ENCODE results near the gene ITSN1.

Gene ITSN1

DNA sequence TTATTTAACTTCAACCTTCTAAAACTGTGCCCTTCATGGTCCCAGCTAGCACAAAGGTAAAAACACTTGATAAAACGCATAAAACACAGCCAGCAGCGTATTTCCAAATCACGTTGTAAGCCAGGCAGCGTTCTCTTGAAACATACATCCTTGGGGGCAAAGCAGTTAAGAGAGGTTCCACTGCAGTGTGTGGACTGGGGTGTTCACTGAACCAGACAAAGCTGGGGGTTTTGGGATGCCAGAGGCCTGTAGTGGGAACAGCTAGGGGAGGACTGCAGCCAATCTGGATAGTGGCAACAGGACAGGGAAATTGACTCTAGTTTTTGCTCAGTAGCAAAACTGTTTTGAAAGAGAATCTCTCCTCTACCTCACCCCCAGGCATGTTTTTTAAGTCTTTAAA lies 294.8 kb downstream of the ITSN1 start:
- Histone ChIP-seq H3K36me3 (ENCODE audit: control insufficient read depth, insufficient read depth, low read length) (no peaks in the 10 kb centered on the region), H3K4me3 (replicated peaks; ENCODE audit: low read depth, low read length) (no peak overlapping the region), H3K27me3 (replicated peaks; ENCODE audit: control insufficient read depth, insufficient read depth, low read length) (no peaks in the 10 kb centered on the region)
- no peak for DNase-seq (ENCODE audit: extremely low read depth, insufficient read length)
- TF ChIP-seq CTCF (IDR thresholded peaks at IDR 0.05; ENCODE audit: insufficient read depth, low read length, poor library complexity, severe bottlenecking) = no peak

- DNase-seq (ENCODE audit: extremely low read depth, insufficient read length) = no peak
- Histone ChIP-seq H3K36me3 (ENCODE audit: control insufficient read depth, insufficient read depth, low read length) (no peaks in the 10 kb centered on the region), H3K4me3 (replicated peaks; ENCODE audit: low read depth, low read length) (no peak overlapping the region), H3K27me3 (replicated peaks; ENCODE audit: control insufficient read depth, insufficient read depth, low read length) (no peaks in the 10 kb centered on the region)
- TF ChIP-seq CTCF (IDR thresholded peaks at IDR 0.05; ENCODE audit: insufficient read depth, low read length, poor library complexity, severe bottlenecking) = no peak
These were observed 295.6 kb downstream of the ITSN1 start for GRCh38 chr21:33937931-33938339.

DNA sequence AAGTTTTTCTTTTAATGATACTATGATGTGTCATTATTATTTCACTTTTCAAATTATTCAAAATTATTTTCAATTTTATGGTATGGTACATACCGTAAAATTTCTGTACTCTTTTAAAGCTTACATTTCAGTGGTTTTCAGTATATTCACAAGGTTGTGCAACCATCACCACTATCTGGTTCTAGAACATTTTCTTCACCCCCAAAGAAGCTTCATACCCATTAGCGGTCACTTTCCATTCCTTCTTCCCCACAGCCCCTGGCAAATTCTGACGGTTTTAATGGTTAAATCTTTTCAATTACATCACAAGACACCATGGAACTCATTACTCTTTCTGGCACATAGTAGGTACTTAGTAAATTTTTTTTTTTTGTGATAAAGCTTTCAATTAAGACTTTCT lies 296.1 kb downstream of the ITSN1 start:
- no peak overlapping the region for H3K4me3 ChIP-seq (replicated peaks; ENCODE audit: low read depth, low read length)
- no peaks in the 10 kb centered on the region for H3K36me3 ChIP-seq (ENCODE audit: control insufficient read depth, insufficient read depth, low read length)
- H3K27me3 ChIP-seq (replicated peaks; ENCODE audit: control insufficient read depth, insufficient read depth, low read length) = no peaks in the 10 kb centered on the region
- DNase-seq (ENCODE audit: extremely low read depth, insufficient read length) = no peak
- no peak for TF ChIP-seq CTCF (IDR thresholded peaks at IDR 0.05; ENCODE audit: insufficient read depth, low read length, poor library complexity, severe bottlenecking)

GRCh38 chr21:33939226-33939625 lies 296.9 kb downstream of the ITSN1 start:
- TF ChIP-seq CTCF (IDR thresholded peaks at IDR 0.05; ENCODE audit: insufficient read depth, low read length, poor library complexity, severe bottlenecking) = no peak
- H3K36me3 ChIP-seq (ENCODE audit: control insufficient read depth, insufficient read depth, low read length) = no peaks in the 10 kb centered on the region
- H3K27me3 ChIP-seq (replicated peaks; ENCODE audit: control insufficient read depth, insufficient read depth, low read length) = no peaks in the 10 kb centered on the region
- no peak overlapping the region for H3K4me3 ChIP-seq (replicated peaks; ENCODE audit: low read depth, low read length)
- no peak for DNase-seq (ENCODE audit: extremely low read depth, insufficient read length)

- no peak for DNase-seq (ENCODE audit: extremely low read depth, insufficient read length)
- H3K27me3 ChIP-seq (replicated peaks; ENCODE audit: control insufficient read depth, insufficient read depth, low read length) = no peaks in the 10 kb centered on the region
- no peak overlapping the region for H3K4me3 ChIP-seq (replicated peaks; ENCODE audit: low read depth, low read length)
- TF ChIP-seq CTCF (IDR thresholded peaks at IDR 0.05; ENCODE audit: insufficient read depth, low read length, poor library complexity, severe bottlenecking) = no peak
- no peaks in the 10 kb centered on the region for H3K36me3 ChIP-seq (ENCODE audit: control insufficient read depth, insufficient read depth, low read length)
These were observed 298.0 kb downstream of the ITSN1 start for GRCh38 chr21:33940164-33940880.

DNA sequence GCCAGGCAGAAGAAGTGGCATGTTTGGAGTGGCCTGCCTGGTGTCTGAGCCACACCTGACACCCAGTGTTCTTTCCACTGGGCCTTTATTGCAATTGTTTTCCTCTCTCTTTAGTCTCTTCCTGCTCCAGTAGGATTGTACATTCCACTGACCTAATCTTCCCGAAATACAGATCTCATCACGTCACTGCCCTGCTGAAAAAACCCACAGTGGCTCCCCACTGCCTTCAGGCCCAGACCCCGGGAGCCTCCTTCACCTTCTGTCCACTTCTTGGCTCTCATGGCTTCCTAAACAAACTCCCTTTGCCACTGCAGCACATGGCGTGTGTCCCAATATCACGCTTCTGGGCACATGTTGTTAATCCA lies 298.6 kb downstream of the ITSN1 start:
- no peak for TF ChIP-seq CTCF (IDR thresholded peaks at IDR 0.05; ENCODE audit: insufficient read depth, low read length, poor library complexity, severe bottlenecking)
- no peaks in the 10 kb centered on the region for H3K27me3 ChIP-seq (replicated peaks; ENCODE audit: control insufficient read depth, insufficient read depth, low read length)
- H3K36me3 ChIP-seq (ENCODE audit: control insufficient read depth, insufficient read depth, low read length) = no peaks in the 10 kb centered on the region
- no peak for DNase-seq (ENCODE audit: extremely low read depth, insufficient read length)
- no peak overlapping the region for H3K4me3 ChIP-seq (replicated peaks; ENCODE audit: low read depth, low read length)

Data from GM06990 (cell line).